ENCODE results near the gene PSMD5.

- TF ChIP-seq CTCF (IDR thresholded peaks at IDR 0.05; ENCODE audit: low read length): no peak
- TF ChIP-seq EZH2 (optimal IDR thresholded peaks at IDR 0.05; ENCODE audit: low read depth, low read length): no peak
- TF ChIP-seq EZH2phosphoT487 (IDR thresholded peaks at IDR 0.05; ENCODE audit: low read length): no peak
Measured at GRCh38 chr9:120779227-120779626, 63.5 kb downstream of the PSMD5 start.

Measured in MM.1S (cell line).